Umbilical cord (tissue), 2 donors: Measurements from ENCODE around the gene CRELD2. TPM values are rescaled to one million over a fixed set of nuclear protein-coding genes. Genes with fewer than 3 reads are reported as not detected.

Source experiments
- DNase-seq: peaks from one replicate; pipeline ENCODE4 v3.0.0-alpha.2; 2015; ENCODE audit warnings: low spot score
- total RNA-seq: library from RNA; depleted of rRNA; stranded (reverse); fragments of >200 nt; gene quantifications from one replicate; pipeline ENCODE4 v1.2.3, GENCODE V29; 2014; ENCODE audit warnings: low replicate concordance; ENCODE audit not compliant: insufficient read depth

CRELD2 gene
- total RNA-seq, 1 donor from 2014 or later, result 23.8 TPM

GRCh38 chr22:49929994-49930575 is 11.7 kb downstream of the CRELD2 start:
- DNase-seq, result no peak

GRCh38 chr22:49930596-49931412 is 12.4 kb downstream of the CRELD2 start:
- DNase-seq, result peak; percentile 74

GRCh38 chr22:49933236-49934159 is 15.1 kb downstream of the CRELD2 start:
- no peak for DNase-seq

- DNase-seq, result no peak
Observed at GRCh38 chr22:49934160-49934890, 15.9 kb downstream of the CRELD2 start.

GRCh38 chr22:49934891-49935557 is 16.6 kb downstream of the CRELD2 start:
- no peak for DNase-seq

GRCh38 chr22:49935561-49935960 is 17.1 kb downstream of the CRELD2 start:
- DNase-seq, result no peak

GRCh38 chr22:49936018-49936972 is 17.9 kb downstream of the CRELD2 start:
- peak; percentile 77 for DNase-seq

- no peak for DNase-seq
Observed at GRCh38 chr22:49936973-49937757, 18.7 kb downstream of the CRELD2 start.

GRCh38 chr22:49937758-49938564 is 19.5 kb downstream of the CRELD2 start:
- DNase-seq, result no peak

- no peak for DNase-seq
Observed at GRCh38 chr22:49938565-49939136, 20.2 kb downstream of the CRELD2 start.

- DNase-seq, result no peak
Observed at GRCh38 chr22:49941507-49942316, 23.3 kb downstream of the CRELD2 start.

GRCh38 chr22:49942565-49943404 is 24.4 kb downstream of the CRELD2 start:
- no peak for DNase-seq

- no peak for DNase-seq
Observed at GRCh38 chr22:49943405-49943765, 25.0 kb downstream of the CRELD2 start.

- no peak for DNase-seq
Observed at GRCh38 chr22:49943771-49944398, 25.5 kb downstream of the CRELD2 start.

- no peak for DNase-seq
Observed at GRCh38 chr22:49944399-49944891, 26.0 kb downstream of the CRELD2 start.
